ENCODE data around the gene LONP2.

GRCh38 chr16:48317614-48318315 lies 73.7 kb downstream of the LONP2 start:
- TF ChIP-seq ZFX (CRISPR knock-in tag; IDR thresholded peaks at IDR 0.05; ENCODE audit: low read depth) (no peak), MEIS1 (CRISPR knock-in tag; IDR thresholded peaks at IDR 0.05; ENCODE audit: borderline replicate concordance) (no peak), HES4 (CRISPR knock-in tag; IDR thresholded peaks at IDR 0.05; ENCODE audit: borderline replicate concordance) (no peak), ZNF496 (CRISPR knock-in tag; IDR thresholded peaks at IDR 0.05; ENCODE audit: insufficient replicate concordance) (no peak)
